Caco-2 (cell line): ENCODE results near the gene MREG. TPM values are rescaled to one million over a fixed set of nuclear protein-coding genes. Genes with fewer than 3 reads are reported as not detected.

Experiments used
- BruUV-seq: library from RNA; stranded (reverse); fragments of 400-500 nt; replicated peaks from 2 replicates; lab custom pipeline; 2021; lab: Mats Ljungman, UMichigan
- CTCF ChIA-PET: fragments of 300-600 bp; sonication (Branson Sonifier 250); formaldehyde crosslinking; loops from one replicate; lab custom pipeline; 2022; ENCODE audit warnings: antibody characterized with exemption; lab: Charles Lee
- POLR2A ChIA-PET: fragments of 300-600 bp; sonication (Branson Sonifier 250); formaldehyde crosslinking; loops from one replicate; lab custom pipeline; 2022; ENCODE audit warnings: antibody characterized with exemption; lab: Charles Lee
- DNase-seq, 2 experiments: peaks; one replicate each; pipeline versions ENCODE4 v3.0.0 to v3.0.0-alpha.2; 2020 to 2022
- H3K27me3 ChIP-seq: replicated peaks from 2 replicates; pipeline ENCODE4 v1.6.0; 2011; ENCODE audit warnings: low read length; ENCODE audit not compliant: control insufficient read depth, insufficient read depth
- H3K36me3 ChIP-seq: 2 replicates; pipeline ENCODE4 v1.5.1; 2011; ENCODE audit warnings: low read length; ENCODE audit not compliant: control insufficient read depth, insufficient read depth
- H3K4me1 ChIP-seq: fragments of 250-450 bp; sonication (Bioruptor Pico); 2 replicates; pipeline ENCODE4 v1.5.1; 2020; ENCODE audit warnings: mild to moderate bottlenecking
- H3K4me3 ChIP-seq: 2 replicates; pipeline ENCODE4 v1.5.1; 2011; ENCODE audit warnings: low read depth, mild to moderate bottlenecking, control low read depth, low read length
- H3K9me3 ChIP-seq: fragments of 250-450 bp; sonication (Bioruptor Pico); 2 replicates; pipeline ENCODE4 v1.5.1; 2020; ENCODE audit warnings: mild to moderate bottlenecking, moderate library complexity
- H3K27ac Mint-ChIP-seq: one replicate; pipeline ENCODE4 v1.8.0; 2022; ENCODE audit warnings: mixed read lengths; ENCODE audit not compliant: unreplicated experiment
- H3K27me3 Mint-ChIP-seq: one replicate; pipeline ENCODE4 v1.8.0; 2022; ENCODE audit warnings: mixed read lengths; ENCODE audit not compliant: insufficient read depth, unreplicated experiment
- H3K36me3 Mint-ChIP-seq: one replicate; pipeline ENCODE4 v1.8.0; 2022; ENCODE audit warnings: mild to moderate bottlenecking, mixed read lengths; ENCODE audit not compliant: insufficient read depth, unreplicated experiment
- H3K4me1 Mint-ChIP-seq: one replicate; pipeline ENCODE4 v1.8.0; 2022; ENCODE audit warnings: low read depth, mixed read lengths; ENCODE audit not compliant: unreplicated experiment
- H3K4me3 Mint-ChIP-seq: one replicate; pipeline ENCODE4 v1.8.0; 2022; ENCODE audit warnings: mild to moderate bottlenecking, moderate library complexity, mixed read lengths; ENCODE audit not compliant: unreplicated experiment
- H3K9me3 Mint-ChIP-seq: one replicate; pipeline ENCODE4 v1.8.0; 2022; ENCODE audit warnings: mixed read lengths; ENCODE audit not compliant: unreplicated experiment
- CTCF ChIP-seq, 2 experiments: fragments of 200-600 bp in 1 of 2; IDR thresholded peaks; 1 replicate in 1 of 2; 2 replicates in 1 of 2; pipeline versions ENCODE4 v1.5.1 to v1.8.0; 2011 to 2022; ENCODE audit warnings: antibody characterized with exemption in 1 of 2, control low read depth in 1 of 2, inconsistent platforms in 1 of 2, low read depth in 1 of 2, low read length in 1 of 2, mild to moderate bottlenecking in 1 of 2, moderate library complexity in 1 of 2; ENCODE audit not compliant: insufficient read depth in 1 of 2, severe bottlenecking in 1 of 2, unreplicated experiment in 1 of 2
- intact Hi-C: fragments of 100-400 bp; cut with micrococcal nuclease; formaldehyde crosslinking; loops from one replicate; pipeline ENCODE4 v1.10.0; 2022; ENCODE audit not compliant: unreplicated experiment
- total RNA-seq: library from RNA; stranded (reverse); gene quantifications from 2 replicates; pipeline ENCODE4 v1.2.3, GENCODE V29; 2022

Gene MREG
- total RNA-seq, 1 experiment from 2014 or later = 43.8 TPM

DNA sequence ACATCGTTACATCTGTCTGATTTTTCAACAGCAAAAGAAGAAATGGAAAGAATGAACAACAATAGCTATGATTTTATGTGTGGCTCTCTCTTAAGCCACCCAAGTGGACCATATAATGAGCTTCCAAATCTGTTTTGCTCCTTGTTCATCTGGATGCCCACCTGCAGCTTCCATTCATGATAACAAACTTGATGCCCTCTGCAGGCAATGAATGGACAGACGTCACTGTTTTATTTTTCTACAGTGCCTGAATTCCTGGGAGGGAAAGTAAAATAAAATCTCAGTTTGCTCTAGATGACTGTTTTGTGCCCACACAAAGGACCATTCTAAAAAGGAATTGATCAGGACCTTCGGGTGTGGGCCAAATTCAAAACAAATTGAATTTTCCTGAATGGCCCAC, 5.0 kb downstream of the MREG start:
- Mint-ChIP-seq H3K27me3 (no peaks in the 10 kb centered on the region), H3K9me3 (no peaks in the 10 kb centered on the region), H3K4me3 (no peak overlapping the region), H3K27ac (no peak overlapping the region), H3K4me1 (peaks cover 36% of the 10 kb centered on the region), H3K36me3 (peaks cover 14% of the 10 kb centered on the region)
- Histone ChIP-seq H3K9me3 (no peaks in the 10 kb centered on the region), H3K4me3 (no peak overlapping the region), H3K4me1 (peaks cover 8% of the 10 kb centered on the region), H3K27me3 (no peaks in the 10 kb centered on the region), H3K36me3 (peaks cover 2% of the 10 kb centered on the region; the same call in 1 of the 2 replicates)
- BruUV-seq = no TSS peak
- ChIA-PET CTCF (interaction anchor here (0.6 to 1.0 kb wide), 3 partner anchors 12 to 106 kb away, joined by 3 to 5 read pairs (median 4); no protein-coding TSS in a partner anchor), POLR2A (no interaction called here)
- DNase-seq = no peak
- intact Hi-C loops = no loop called here
- TF ChIP-seq CTCF (IDR thresholded peaks at IDR 0.05; ENCODE audit: insufficient read depth in 1 of 2, low read depth in 1 of 2, low read length in 1 of 2, severe bottlenecking in 1 of 2, unreplicated experiment in 1 of 2) = no peak

DNA sequence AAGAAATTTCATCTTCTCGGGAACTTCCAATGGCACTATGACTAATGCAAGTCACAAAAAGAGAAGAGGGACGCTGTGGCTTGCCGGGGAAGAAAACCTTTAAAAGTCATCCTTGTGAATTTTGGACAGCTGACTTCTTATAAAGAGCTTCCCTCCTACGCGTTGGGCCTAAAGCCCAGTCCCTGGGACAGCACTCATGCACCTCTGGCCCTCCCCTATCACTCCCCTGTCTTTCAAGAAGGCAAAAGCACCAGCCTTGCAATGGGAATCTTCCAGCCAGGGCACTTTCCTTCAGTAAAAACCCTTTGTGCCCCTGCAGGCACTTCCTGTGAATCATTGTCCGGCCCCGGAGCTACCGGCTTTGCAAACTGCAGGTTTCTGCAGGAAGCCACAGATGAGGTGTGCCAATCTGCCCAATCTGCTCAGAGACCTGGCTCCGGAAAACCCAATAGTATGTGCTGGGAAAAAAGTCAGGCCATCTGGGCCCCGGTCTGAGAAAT, 7.1 kb downstream of the MREG start:
- TF ChIP-seq CTCF (IDR thresholded peaks at IDR 0.05; ENCODE audit: insufficient read depth in 1 of 2, low read depth in 1 of 2, low read length in 1 of 2, severe bottlenecking in 1 of 2, unreplicated experiment in 1 of 2) = no peak
- no peak for DNase-seq
- POLR2A ChIA-PET = no interaction called here
- CTCF ChIA-PET = interaction anchor here (0.6 kb wide), 1 partner anchor 18 kb away, joined by 3 read pairs; no protein-coding TSS in a partner anchor
- Histone ChIP-seq H3K27me3 (no peaks in the 10 kb centered on the region), H3K36me3 (no peaks in the 10 kb centered on the region; the same call in 1 of the 2 replicates), H3K4me1 (peaks cover 3% of the 10 kb centered on the region), H3K4me3 (no peak overlapping the region), H3K9me3 (no peaks in the 10 kb centered on the region)
- Mint-ChIP-seq H3K27me3 (no peaks in the 10 kb centered on the region), H3K9me3 (no peaks in the 10 kb centered on the region), H3K27ac (no peak overlapping the region), H3K36me3 (peaks cover 15% of the 10 kb centered on the region), H3K4me1 (peaks cover 35% of the 10 kb centered on the region), H3K4me3 (no peak overlapping the region)
- no TSS peak for BruUV-seq
- intact Hi-C loops = no loop called here

DNA sequence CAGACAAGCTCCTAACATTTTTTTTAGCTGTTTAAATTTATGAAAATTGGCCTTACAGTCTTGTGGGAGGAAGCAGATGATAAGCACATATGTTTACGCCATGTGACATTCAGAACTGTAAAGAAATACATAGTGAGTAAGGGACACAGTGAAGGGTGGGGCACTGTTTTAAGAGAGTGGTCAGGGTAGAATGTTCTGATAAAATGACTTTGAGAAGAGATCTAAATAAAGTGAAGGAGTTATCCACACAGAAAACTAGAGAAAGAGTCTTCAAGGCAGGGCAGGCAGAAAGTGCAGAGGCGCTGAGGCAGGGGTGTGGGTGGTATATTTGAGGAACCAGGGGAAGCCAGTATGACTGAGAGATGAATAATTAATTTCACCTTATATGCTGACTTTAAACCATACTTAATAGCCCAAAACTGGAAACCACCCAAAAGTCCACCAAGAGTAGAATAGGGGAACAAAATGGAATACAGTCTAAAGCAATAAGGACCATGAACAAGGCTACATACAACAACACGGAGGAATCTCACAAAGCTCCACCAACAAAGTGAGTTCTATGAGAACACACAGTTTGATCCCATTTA, 8.6 kb downstream of the MREG start:
- peaks cover 15% of the 10 kb centered on the region for H3K36me3 Mint-ChIP-seq
- no peaks in the 10 kb centered on the region for H3K27me3 ChIP-seq
- ChIA-PET CTCF (interaction anchor here (0.6 kb wide), 1 partner anchor 136 kb away, joined by 4 read pairs; no protein-coding TSS in a partner anchor), POLR2A (no interaction called here)
- peaks cover 28% of the 10 kb centered on the region for H3K4me1 Mint-ChIP-seq
- H3K4me1 ChIP-seq = no peaks in the 10 kb centered on the region
- no peaks in the 10 kb centered on the region for H3K9me3 ChIP-seq
- TF ChIP-seq CTCF (IDR thresholded peaks at IDR 0.05; ENCODE audit: insufficient read depth in 1 of 2, low read depth in 1 of 2, low read length in 1 of 2, severe bottlenecking in 1 of 2, unreplicated experiment in 1 of 2) = no peak
- H3K36me3 ChIP-seq = no peaks in the 10 kb centered on the region; the same call in 1 of the 2 replicates
- H3K27me3 Mint-ChIP-seq = no peaks in the 10 kb centered on the region
- no TSS peak for BruUV-seq
- H3K9me3 Mint-ChIP-seq = no peaks in the 10 kb centered on the region
- no peak overlapping the region for H3K4me3 Mint-ChIP-seq
- no peak for DNase-seq
- no peak overlapping the region for H3K4me3 ChIP-seq
- intact Hi-C loops = no loop called here
- H3K27ac Mint-ChIP-seq = no peak overlapping the region
